Vagina (tissue), 2 donors: Measurements from ENCODE around the gene PITRM1.

Source experiments
- CTCF ChIP-seq, 3 experiments: fragments of 450-650 bp in 2 of 3; fragments of 200-600 bp in 1 of 3; sonication (generic) in 1 of 3; IDR thresholded peaks; one replicate each; pipeline ENCODE4 v1.5.1; 2017 to 2019; ENCODE audit warnings: antibody characterized with exemption in 3 of 3, mild to moderate bottlenecking in 2 of 3, moderate library complexity in 2 of 3
- POLR2A ChIP-seq, 2 donors: fragments of 450-650 bp; IDR thresholded peaks; one replicate each; pipeline ENCODE4 v1.6.1; 2017; ENCODE audit warnings: antibody characterized with exemption in 2 of 2, mild to moderate bottlenecking in 2 of 2, moderate library complexity in 2 of 2
- POLR2AphosphoS5 ChIP-seq, 2 donors: sonication (generic); formaldehyde crosslinking; IDR thresholded peaks; one replicate each; pipeline ENCODE4 v1.9.0; 2017; ENCODE audit warnings: antibody characterized with exemption in 2 of 2, mild to moderate bottlenecking in 2 of 2, low read depth in 1 of 2; ENCODE audit not compliant: insufficient read depth in 1 of 2

GRCh38 chr10:3104251-3104918 lies 68.2 kb downstream of the PITRM1 start:
- TF ChIP-seq POLR2A (IDR thresholded peaks at IDR 0.05), result no peak
- no peak for TF ChIP-seq CTCF (IDR thresholded peaks at IDR 0.05)
- no peak for TF ChIP-seq POLR2AphosphoS5 (IDR thresholded peaks at IDR 0.05; ENCODE audit: insufficient read depth in 1 of 2, low read depth in 1 of 2)
